Thyroid gland (tissue), 4 donors: ENCODE results near the gene PALM3. TPM values are rescaled to one million over a fixed set of nuclear protein-coding genes. Genes with fewer than 3 reads are reported as not detected.

ENCODE experiments used
- DNase-seq, 2 donors: peaks; one replicate each; pipeline ENCODE4 v3.0.0-alpha.2; 2019
- H3K27ac ChIP-seq, 3 donors: fragments of 200-600 bp; sonication (generic); 1 replicate in 2 of 3; 2 replicates in 1 of 3; pipeline ENCODE4 v1.5.1; 2016 to 2019; ENCODE audit warnings: mild to moderate bottlenecking in 1 of 3, moderate library complexity in 1 of 3
- H3K27me3 ChIP-seq: fragments of 200-600 bp; sonication (generic); one replicate; pipeline ENCODE4 v1.5.1; 2019
- H3K36me3 ChIP-seq, 2 donors: fragments of 200-600 bp; sonication (generic); one replicate each; pipeline ENCODE4 v1.5.1; 2016 to 2019
- H3K4me1 ChIP-seq, 2 donors: fragments of 200-600 bp; sonication (generic); one replicate each; pipeline ENCODE4 v1.5.1; 2017 to 2019
- H3K4me3 ChIP-seq, 3 donors: fragments of 200-600 bp; sonication (generic); replicated peaks in 1 of 3; 1 replicate in 2 of 3; 2 replicates in 1 of 3; pipeline ENCODE4 v1.5.1; 2016; ENCODE audit warnings: mild to moderate bottlenecking in 1 of 3
- H3K9me3 ChIP-seq: fragments of 200-600 bp; sonication (generic); one replicate; pipeline ENCODE4 v1.5.1; 2017
- POLR2A ChIP-seq, 2 donors: fragments of 450-650 bp; IDR thresholded peaks; one replicate each; pipeline ENCODE4 v1.6.1; 2017; ENCODE audit warnings: antibody characterized with exemption in 2 of 2, mild to moderate bottlenecking in 2 of 2, moderate library complexity in 1 of 2
- WGBS, 2 donors: methylation state at CpG; one replicate each; pipeline ENCODE4 v1.1.5; 2017; 5-methylcytosine and 5-hydroxymethylcytosine counted together
- intact Hi-C: fragments of 100-400 bp; cut with DNase I; formaldehyde crosslinking; loops from one replicate; pipeline ENCODE4 v1.15.1; 2023
- total RNA-seq, 4 donors: library from RNA; depleted of rRNA; stranded (reverse); fragments of >200 nt; gene quantifications; one replicate each; pipeline ENCODE4 v1.2.3, GENCODE V29; 2016
- TF ChIP-seq, protein P1 (sequence below), 6 experiments: fragments of 200-600 bp in 3 of 6; fragments of 450-650 bp in 3 of 6; sonication (generic) in 3 of 6; IDR thresholded peaks; one replicate each; pipeline ENCODE4 v1.5.1; 2016 to 2019; ENCODE audit warnings: antibody characterized with exemption in 6 of 6, mild to moderate bottlenecking in 2 of 6, inconsistent platforms in 1 of 6, moderate library complexity in 1 of 6

PALM3 gene
- total RNA-seq, 4 donors from 2014 or later, result 4.8 to 9.6 (median 6.8) TPM

DNA sequence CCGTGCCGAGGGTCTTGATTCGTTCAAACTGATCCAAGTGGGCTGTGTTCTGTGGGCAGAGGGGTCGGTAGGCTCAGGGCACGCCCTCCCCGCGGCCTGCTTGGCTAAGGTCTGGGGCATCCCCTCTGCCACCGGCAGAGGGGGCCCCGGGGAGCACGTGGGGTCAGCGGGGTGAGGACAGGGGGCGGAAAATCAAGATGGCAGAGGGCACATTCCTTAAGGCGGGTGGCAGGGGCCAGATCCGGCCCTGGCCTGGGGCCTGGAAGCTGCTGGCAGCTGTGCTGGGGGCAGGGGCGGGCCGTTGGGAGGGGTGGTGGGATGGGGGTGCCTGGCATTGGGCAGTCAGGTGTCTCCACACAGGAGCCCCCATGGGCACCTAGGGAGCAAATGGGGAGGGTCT, 45.0 kb upstream of the PALM3 start:
- no peak for DNase-seq
- H3K36me3 ChIP-seq, result peaks cover 26 to 35% of the 10 kb centered on the region in 2 donors
- peaks cover 0 to 4% of the 10 kb centered on the region in 2 donors for H3K4me1 ChIP-seq
- H3K9me3 ChIP-seq, result no peaks in the 10 kb centered on the region
- intact Hi-C loops, result no loop called here
- H3K4me3 ChIP-seq, result no peak overlapping the region
- H3K27me3 ChIP-seq, result no peaks in the 10 kb centered on the region
- WGBS, 2 donors, result 88 to 90% methylated on average over 6 to 16 of the region's 16 CpGs
- no peak overlapping the region for H3K27ac ChIP-seq
- TF ChIP-seq POLR2A (IDR thresholded peaks at IDR 0.05), result no peak
- TF ChIP-seq, protein P1, sequence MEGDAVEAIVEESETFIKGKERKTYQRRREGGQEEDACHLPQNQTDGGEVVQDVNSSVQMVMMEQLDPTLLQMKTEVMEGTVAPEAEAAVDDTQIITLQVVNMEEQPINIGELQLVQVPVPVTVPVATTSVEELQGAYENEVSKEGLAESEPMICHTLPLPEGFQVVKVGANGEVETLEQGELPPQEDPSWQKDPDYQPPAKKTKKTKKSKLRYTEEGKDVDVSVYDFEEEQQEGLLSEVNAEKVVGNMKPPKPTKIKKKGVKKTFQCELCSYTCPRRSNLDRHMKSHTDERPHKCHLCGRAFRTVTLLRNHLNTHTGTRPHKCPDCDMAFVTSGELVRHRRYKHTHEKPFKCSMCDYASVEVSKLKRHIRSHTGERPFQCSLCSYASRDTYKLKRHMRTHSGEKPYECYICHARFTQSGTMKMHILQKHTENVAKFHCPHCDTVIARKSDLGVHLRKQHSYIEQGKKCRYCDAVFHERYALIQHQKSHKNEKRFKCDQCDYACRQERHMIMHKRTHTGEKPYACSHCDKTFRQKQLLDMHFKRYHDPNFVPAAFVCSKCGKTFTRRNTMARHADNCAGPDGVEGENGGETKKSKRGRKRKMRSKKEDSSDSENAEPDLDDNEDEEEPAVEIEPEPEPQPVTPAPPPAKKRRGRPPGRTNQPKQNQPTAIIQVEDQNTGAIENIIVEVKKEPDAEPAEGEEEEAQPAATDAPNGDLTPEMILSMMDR (IDR thresholded peaks at IDR 0.05), result no peak

DNA sequence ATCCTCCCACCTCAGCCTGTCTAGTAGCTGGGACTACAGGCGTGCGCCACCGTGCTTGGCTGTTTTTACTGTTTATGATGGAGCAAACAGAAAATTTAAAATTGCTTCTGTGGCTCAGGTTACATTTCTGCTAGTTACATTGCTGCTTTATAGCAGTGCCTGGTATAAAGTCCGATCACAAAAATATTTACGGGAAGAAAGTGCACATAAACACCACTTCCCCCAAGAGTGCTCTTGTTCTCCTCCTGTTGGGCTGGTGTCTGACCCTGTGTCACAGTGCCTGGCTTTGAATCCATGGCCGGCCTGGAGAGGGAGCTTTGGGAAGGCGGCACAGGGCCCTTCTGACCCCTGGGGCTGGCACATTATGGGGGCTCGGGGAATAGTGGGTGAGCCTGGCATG, 43.8 kb upstream of the PALM3 start:
- WGBS, 2 donors, result 89 to 92% methylated on average over 8 of the region's 8 CpGs
- no peaks in the 10 kb centered on the region for H3K4me1 ChIP-seq
- H3K27me3 ChIP-seq, result no peaks in the 10 kb centered on the region
- no peak overlapping the region for H3K4me3 ChIP-seq
- H3K27ac ChIP-seq, result no peak overlapping the region
- peaks cover 35 to 44% of the 10 kb centered on the region in 2 donors for H3K36me3 ChIP-seq
- DNase-seq, result no peak
- no peaks in the 10 kb centered on the region for H3K9me3 ChIP-seq
- TF ChIP-seq, protein P1 (IDR thresholded peaks at IDR 0.05), result no peak
- no peak for TF ChIP-seq POLR2A (IDR thresholded peaks at IDR 0.05)
- intact Hi-C loops, result no loop called here

GRCh38 chr19:14103310-14103709, 41.4 kb upstream of the PALM3 start:
- Histone ChIP-seq H3K9me3 (no peaks in the 10 kb centered on the region), H3K36me3 (peaks cover 40 to 47% of the 10 kb centered on the region in 2 donors), H3K27me3 (no peaks in the 10 kb centered on the region), H3K4me3 (no peak overlapping the region), H3K4me1 (no peaks in the 10 kb centered on the region), H3K27ac (no peak overlapping the region)
- DNase-seq, result no peak
- WGBS, 2 donors, result 100% methylated on average over 1 of the region's 1 CpG
- TF ChIP-seq, protein P1 (IDR thresholded peaks at IDR 0.05), result no peak
- no peak for TF ChIP-seq POLR2A (IDR thresholded peaks at IDR 0.05)
- intact Hi-C loops, result no loop called here

DNA sequence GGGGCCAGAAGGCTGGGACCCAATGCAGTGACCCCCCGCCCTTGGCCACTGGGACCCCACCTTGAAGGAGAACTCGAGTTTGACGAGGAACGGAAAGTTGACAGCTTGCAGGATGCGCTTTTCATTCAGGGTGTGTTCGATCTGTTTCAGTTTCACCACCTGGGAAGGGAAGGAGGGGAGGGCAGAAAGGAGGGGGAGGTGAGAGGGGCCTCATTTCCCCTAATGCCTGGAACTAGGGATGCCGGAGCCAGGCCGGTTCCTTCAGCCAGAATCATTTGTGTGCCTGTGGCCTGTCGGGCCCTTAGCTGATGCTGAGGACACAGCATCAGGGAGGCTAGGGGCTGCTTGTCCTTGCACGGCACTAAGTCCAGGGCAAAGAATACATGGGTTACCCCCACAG, 40.9 kb upstream of the PALM3 start:
- Histone ChIP-seq H3K4me3 (no peak overlapping the region), H3K27me3 (no peaks in the 10 kb centered on the region), H3K4me1 (no peaks in the 10 kb centered on the region), H3K36me3 (peaks cover 40 to 47% of the 10 kb centered on the region in 2 donors), H3K27ac (no peak overlapping the region), H3K9me3 (no peaks in the 10 kb centered on the region)
- intact Hi-C loops, result no loop called here
- WGBS, 2 donors, result 87 to 90% methylated on average over 10 of the region's 10 CpGs
- no peak for DNase-seq
- no peak for TF ChIP-seq POLR2A (IDR thresholded peaks at IDR 0.05)
- TF ChIP-seq, protein P1 (IDR thresholded peaks at IDR 0.05), result no peak

GRCh38 chr19:14102102-14102696, 40.3 kb upstream of the PALM3 start:
- H3K27me3 ChIP-seq, result no peaks in the 10 kb centered on the region
- no peak for TF ChIP-seq POLR2A (IDR thresholded peaks at IDR 0.05)
- TF ChIP-seq, protein P1 (IDR thresholded peaks at IDR 0.05), result no peak
- H3K27ac ChIP-seq, result no peak overlapping the region
- intact Hi-C loops, result no loop called here
- H3K4me1 ChIP-seq, result no peaks in the 10 kb centered on the region
- H3K4me3 ChIP-seq, result no peak overlapping the region
- H3K9me3 ChIP-seq, result no peaks in the 10 kb centered on the region
- DNase-seq, result no peak
- H3K36me3 ChIP-seq, result peaks cover 46 to 52% of the 10 kb centered on the region in 2 donors
- WGBS, 2 donors, result 68 to 84% methylated on average over 9 to 11 of the region's 11 CpGs
